Naive thymus-derived CD4-positive, alpha-beta T cell (primary cell): Measurements from ENCODE around the gene MDC1. TPM values are rescaled to one million over a fixed set of nuclear protein-coding genes. Genes with fewer than 3 reads are reported as not detected.
A peak's percentile ranks its signal among the peaks of the same experiment; 100 is the strongest.
"Not testable (repeated sequence)": the region's sequence is repeated elsewhere in the genome, so short reads cannot be mapped to it uniquely, and the experiment has no call there.

Source experiments
- ATAC-seq: fragments of 150-1000 bp; cut with Tn5 transposase; 2 replicates; pipeline ENCODE4 v1.10.0; 2021; ENCODE audit warnings: mild to moderate bottlenecking, moderate library complexity
- CTCF ChIA-PET: fragments of 350-600 bp; sonication (Branson Sonifier 250); formaldehyde crosslinking; loops from one replicate; lab custom pipeline; 2021; ENCODE audit warnings: antibody characterized with exemption; lab: Charles Lee
- POLR2A ChIA-PET: fragments of 350-600 bp; sonication (Branson Sonifier 250); formaldehyde crosslinking; loops from one replicate; lab custom pipeline; 2021; ENCODE audit warnings: antibody characterized with exemption, inconsistent platforms; lab: Charles Lee
- DNase-seq, 9 donors: peaks; one replicate each; pipeline versions ENCODE4 v3.0.0 to v3.0.0-alpha.2; 2020 to 2022; ENCODE audit warnings: mixed read lengths in 1 of 9
- H3K27ac ChIP-seq: one replicate; pipeline ENCODE4 v1.7.0; 2013; ENCODE audit warnings: mild to moderate bottlenecking, low read depth, low read length, moderate library complexity
- H3K27me3 ChIP-seq, 2 donors: one replicate each; pipeline ENCODE4 v1.7.0; 2013; ENCODE audit warnings: low read length in 2 of 2, mild to moderate bottlenecking in 2 of 2, moderate library complexity in 2 of 2; ENCODE audit not compliant: control insufficient read depth in 2 of 2, insufficient read depth in 2 of 2
- H3K36me3 ChIP-seq, 3 experiments: 1 replicate in 2 of 3; 2 replicates in 1 of 3; pipeline ENCODE4 v1.7.0; 2013; ENCODE audit warnings: low read length in 3 of 3, mild to moderate bottlenecking in 3 of 3, moderate library complexity in 1 of 3; ENCODE audit not compliant: insufficient read depth in 3 of 3, control insufficient read depth in 2 of 3
- H3K4me1 ChIP-seq, 2 donors: one replicate each; pipeline ENCODE4 v1.7.0; 2013; ENCODE audit warnings: low read length in 2 of 2, mild to moderate bottlenecking in 2 of 2, moderate library complexity in 1 of 2; ENCODE audit not compliant: control insufficient read depth in 2 of 2, insufficient read depth in 2 of 2
- H3K4me3 ChIP-seq: 2 replicates; pipeline ENCODE4 v1.7.0; 2013; ENCODE audit warnings: mild to moderate bottlenecking, low read length
- H3K9me3 ChIP-seq, 3 experiments: 1 replicate in 2 of 3; 2 replicates in 1 of 3; pipeline ENCODE4 v1.7.0; 2013; ENCODE audit warnings: low read length in 3 of 3; ENCODE audit not compliant: control insufficient read depth in 2 of 3
- H3K27ac Mint-ChIP-seq, 9 donors: one replicate each; pipeline ENCODE4 v1.8.0; 2020 to 2022; ENCODE audit warnings: mixed read lengths in 9 of 9, mild to moderate bottlenecking in 8 of 9, moderate library complexity in 5 of 9, inconsistent platforms in 2 of 9
- H3K27me3 Mint-ChIP-seq, 5 donors: one replicate each; pipeline ENCODE4 v1.8.0; 2021 to 2022; ENCODE audit warnings: mixed read lengths in 5 of 5, mild to moderate bottlenecking in 1 of 5
- H3K36me3 Mint-ChIP-seq, 5 donors: one replicate each; pipeline ENCODE4 v1.8.0; 2020 to 2022; ENCODE audit warnings: mixed read lengths in 5 of 5, mild to moderate bottlenecking in 3 of 5, inconsistent platforms in 1 of 5
- H3K4me1 Mint-ChIP-seq, 7 donors: one replicate each; pipeline ENCODE4 v1.8.0; 2020 to 2022; ENCODE audit warnings: mixed read lengths in 7 of 7, mild to moderate bottlenecking in 3 of 7, inconsistent platforms in 1 of 7
- H3K4me3 Mint-ChIP-seq, 10 donors: one replicate each; pipeline ENCODE4 v1.8.0; 2020 to 2022; ENCODE audit warnings: mild to moderate bottlenecking in 10 of 10, mixed read lengths in 10 of 10, moderate library complexity in 6 of 10, inconsistent platforms in 2 of 10
- H3K9me3 Mint-ChIP-seq, 11 donors: one replicate each; pipeline ENCODE4 v1.8.0; 2020 to 2022; ENCODE audit warnings: mixed read lengths in 11 of 11, mild to moderate bottlenecking in 4 of 11, inconsistent platforms in 1 of 11, moderate library complexity in 1 of 11
- intact Hi-C, 2 donors: fragments of 100-400 bp; cut with micrococcal nuclease; formaldehyde crosslinking; loops; one replicate each; pipeline ENCODE4 v1.15.1; 2023
- polyA plus RNA-seq, 2 donors: library from polyadenylated mRNA; unstranded; fragments of 300-500 nt; fragmentation: Illumina TruSeq; gene quantifications; one replicate each; pipeline ENCODE4 v1.2.3, GENCODE V29; 2021
- total RNA-seq, 6 experiments: library from RNA in 5 of 6; stranded (reverse) in 5 of 6; gene quantifications; 1 replicate in 5 of 6; 2 replicates in 1 of 6; pipeline ENCODE4 v1.2.3 and lab custom pipeline; 2021 to 2026

Gene MDC1
- total RNA-seq (10 to 100 TPM; 40.3 to 78.9 (median 62.0) TPM), polyA plus RNA-seq (10 to 100 TPM in 1 of 2 donors, 1 to 10 TPM in 1; 4.5 to 11.0 TPM), total RNA-seq (lab: John Stamatoyannopoulos, UW) (37.3 reads per million, percentile 65 among the genes with 10 or more reads in this experiment)

- DNase-seq (peak; percentile 83 to 100 (median 99)), ATAC-seq (peak; percentile 84)
- Histone ChIP-seq H3K27ac (peak within 1 kb of the TSS; percentile 84), H3K4me1 (peaks cover 20 to 23% of the 10 kb centered on the region in 2 donors), H3K27me3 (no peaks in the 10 kb centered on the region), H3K4me3 (peak within 1 kb of the TSS; percentile 73), H3K36me3 (peaks cover 0 to 24% (median 7%) of the 10 kb centered on the region in 3 experiments), H3K9me3 (no peaks in the 10 kb centered on the region)
- Mint-ChIP-seq H3K27me3 (no peaks in the 10 kb centered on the region), H3K36me3 (peaks cover 19 to 56% (median 23%) of the 10 kb centered on the region in 5 donors), H3K4me1 (peaks cover 30 to 60% (median 52%) of the 10 kb centered on the region in 7 donors), H3K4me3 (peak within 1 kb of the TSS; percentile 90 to 99 (median 96)), H3K27ac (peak within 1 kb of the TSS; percentile 97 to 100 (median 99)), H3K9me3 (peaks cover 0 to 7% (median 0%) of the 10 kb centered on the region in 11 donors)
- ChIA-PET CTCF (interaction anchor here (0.6 to 10.2 kb wide), 9 partner anchors 12 to 124 kb away, joined by 3 to 304 read pairs (median 3); partner anchors contain the start of genes DHX16 and NRM), POLR2A (interaction anchor here (0.6 to 17.4 kb wide), 24 partner anchors 11 to 753 kb away, joined by 3 to 499 read pairs (median 5); partner anchors contain the start of genes DDR1, DHX16, MRPS18B and NRM)
- intact Hi-C loops, result loop anchor here (1.0 to 5.0 kb wide), 14 partner anchors 27 to 995 kb away; partner anchors contain the start of genes C6orf136 (in 2 of the 2), MRPS18B (in 2 of the 2), PPP1R10 (in 2 of the 2) and ABCF1 (in 1 of the 2)
Measured at GRCh38 chr6:30717129-30717844, at the start of gene MDC1. MDC1 (minus strand) TSS chr6:30717281; CDS start chr6:30715175, 2,106 bp downstream.

GRCh38 chr6:30766461-30767157 lies 49.5 kb upstream of the MDC1 start:
- no peaks in the 10 kb centered on the region for H3K36me3 ChIP-seq
- H3K9me3 ChIP-seq, result no peaks in the 10 kb centered on the region
- H3K27ac ChIP-seq, result no peak overlapping the region
- peaks cover 24 to 50% of the 10 kb centered on the region in 2 donors for H3K4me1 ChIP-seq
- Mint-ChIP-seq H3K27me3 (no peaks in the 10 kb centered on the region), H3K4me1 (peaks cover 48 to 79% (median 72%) of the 10 kb centered on the region in 7 donors), H3K36me3 (peaks cover 0 to 4% (median 0%) of the 10 kb centered on the region in 5 donors), H3K27ac (peak overlapping the region in 3 of 9 donors; percentile 32 to 58 (median 41)), H3K4me3 (peak overlapping the region in 5 of 10 donors; percentile 1 to 77 (median 8)), H3K9me3 (peaks cover 0 to 2% (median 0%) of the 10 kb centered on the region in 11 donors)
- ChIA-PET POLR2A (interaction anchor here (0.6 to 3.5 kb wide), 5 partner anchors 9 to 25 kb away, joined by 3 to 15 read pairs (median 4); partner anchors contain the start of gene IER3), CTCF (interaction anchor here (0.5 to 1.0 kb wide), 3 partner anchors 36 to 149 kb away, joined by 3 to 5 read pairs (median 4); no protein-coding TSS in a partner anchor)
- no peak for DNase-seq
- H3K4me3 ChIP-seq, result no peak overlapping the region
- H3K27me3 ChIP-seq, result no peaks in the 10 kb centered on the region
- no peak for ATAC-seq
- intact Hi-C loops, result no loop called here

GRCh38 chr6:30765495-30765894 lies 48.4 kb upstream of the MDC1 start:
- H3K27me3 Mint-ChIP-seq, DNase-seq, ATAC-seq, H3K9me3 ChIP-seq, H3K4me3 ChIP-seq, H3K9me3 Mint-ChIP-seq, intact Hi-C loops, H3K4me3 Mint-ChIP-seq, H3K36me3 Mint-ChIP-seq, H3K27ac ChIP-seq, H3K27me3 ChIP-seq, H3K36me3 ChIP-seq: not testable (repeated sequence)
- H3K4me1 ChIP-seq, result peaks cover 24 to 45% of the 10 kb centered on the region in 2 donors
- CTCF ChIA-PET, result interaction anchor here (0.6 to 1.0 kb wide), 2 partner anchors 35 to 71 kb away, joined by 3 to 4 read pairs; no protein-coding TSS in a partner anchor
- POLR2A ChIA-PET, result interaction anchor here (0.7 to 1.0 kb wide), 2 partner anchors 9 to 16 kb away, joined by 4 to 6 read pairs; no protein-coding TSS in a partner anchor
- H3K4me1 Mint-ChIP-seq, result peaks cover 45 to 72% (median 66%) of the 10 kb centered on the region in 7 donors
- peak overlapping the region in 1 of 9 donors; percentile 15 for H3K27ac Mint-ChIP-seq

- H3K27me3 ChIP-seq, H3K27me3 Mint-ChIP-seq, ATAC-seq, H3K36me3 Mint-ChIP-seq, H3K9me3 ChIP-seq, DNase-seq, intact Hi-C loops, H3K9me3 Mint-ChIP-seq, H3K36me3 ChIP-seq, H3K27ac ChIP-seq, H3K4me3 ChIP-seq: not testable (repeated sequence)
- CTCF ChIA-PET, result interaction anchor here (0.6 to 0.9 kb wide), 2 partner anchors 18 to 74 kb away, joined by 4 to 5 read pairs; no protein-coding TSS in a partner anchor
- H3K4me1 Mint-ChIP-seq, result peaks cover 39 to 62% (median 60%) of the 10 kb centered on the region in 7 donors
- peaks cover 16 to 36% of the 10 kb centered on the region in 2 donors for H3K4me1 ChIP-seq
- POLR2A ChIA-PET, result interaction anchor here (1.3 kb wide), 1 partner anchor 20 kb away, joined by 4 read pairs; the partner anchor contains the start of gene IER3
- peak overlapping the region in 6 of 10 donors; percentile 43 to 67 (median 59) for H3K4me3 Mint-ChIP-seq
- peak overlapping the region in 7 of 9 donors; percentile 0 to 76 (median 58) for H3K27ac Mint-ChIP-seq
Measured at GRCh38 chr6:30764490-30765043, 47.5 kb upstream of the MDC1 start.

GRCh38 chr6:30763618-30764489 lies 46.8 kb upstream of the MDC1 start:
- H3K27me3 Mint-ChIP-seq, result no peaks in the 10 kb centered on the region
- Histone ChIP-seq H3K27ac (no peak overlapping the region), H3K4me3 (no peak overlapping the region), H3K36me3 (no peaks in the 10 kb centered on the region), H3K9me3 (no peaks in the 10 kb centered on the region), H3K27me3 (no peaks in the 10 kb centered on the region), H3K4me1 (peaks cover 9 to 29% of the 10 kb centered on the region in 2 donors)
- intact Hi-C loops, result no loop called here
- H3K4me3 Mint-ChIP-seq, result peak overlapping the region; percentile 1 to 67 (median 51)
- peaks cover 35 to 55% (median 53%) of the 10 kb centered on the region in 7 donors for H3K4me1 Mint-ChIP-seq
- peaks cover 0 to 2% (median 0%) of the 10 kb centered on the region in 11 donors for H3K9me3 Mint-ChIP-seq
- ATAC-seq, result no peak
- ChIA-PET POLR2A (interaction anchor here (0.6 to 1.3 kb wide), 3 partner anchors 13 to 25 kb away, joined by 3 to 4 read pairs (median 4); partner anchors contain the start of gene IER3), CTCF (interaction anchor here (0.6 to 0.9 kb wide), 2 partner anchors 17 to 221 kb away, joined by 3 to 4 read pairs; no protein-coding TSS in a partner anchor)
- peak overlapping the region; percentile 34 to 76 (median 58) for H3K27ac Mint-ChIP-seq
- peak in 4 of 9 donors; percentile 28 to 32 (median 30) for DNase-seq
- peaks cover 0 to 4% (median 0%) of the 10 kb centered on the region in 5 donors for H3K36me3 Mint-ChIP-seq
